Tibial nerve (tissue), 4 donors: ENCODE results near the gene FYB1. TPM values are rescaled to one million over a fixed set of nuclear protein-coding genes. Genes with fewer than 3 reads are reported as not detected.
"Not testable (repeated sequence)": the region's sequence is repeated elsewhere in the genome, so short reads cannot be mapped to it uniquely, and the experiment has no call there.

Source experiments
- DNase-seq, 2 donors: peaks; one replicate each; pipeline ENCODE4 v3.0.0-alpha.2; 2019; ENCODE audit warnings: low spot score in 2 of 2
- H3K27ac ChIP-seq, 4 donors: fragments of 200-600 bp; sonication (generic) in 3 of 4; one replicate each; pipeline ENCODE4 v1.5.1; 2017 to 2019; ENCODE audit warnings: mild to moderate bottlenecking in 1 of 4
- H3K27me3 ChIP-seq, 2 donors: fragments of 200-600 bp; sonication (generic) in 1 of 2; one replicate each; pipeline versions ENCODE4 v1.5.1 to v1.6.0; 2017 to 2019
- H3K36me3 ChIP-seq, 3 donors: fragments of 200-600 bp; sonication (generic); one replicate each; pipeline ENCODE4 v1.5.1; 2018 to 2019
- H3K4me1 ChIP-seq, 4 donors: fragments of 200-600 bp; sonication (generic) in 3 of 4; one replicate each; pipeline ENCODE4 v1.5.1; 2017 to 2019
- H3K4me3 ChIP-seq, 4 donors: fragments of 200-600 bp; sonication (generic) in 3 of 4; one replicate each; pipeline ENCODE4 v1.5.1; 2017 to 2019; ENCODE audit warnings: mild to moderate bottlenecking in 1 of 4, moderate library complexity in 1 of 4
- H3K9me3 ChIP-seq, 4 donors: fragments of 200-600 bp; sonication (generic) in 3 of 4; one replicate each; pipeline ENCODE4 v1.5.1; 2017 to 2019
- EP300 ChIP-seq, 2 donors: sonication (generic); formaldehyde crosslinking; IDR thresholded peaks; one replicate each; pipeline ENCODE4 v1.6.1; 2017; ENCODE audit warnings: antibody characterized with exemption in 2 of 2, mild to moderate bottlenecking in 1 of 2
- POLR2A ChIP-seq, 2 donors: fragments of 450-650 bp; IDR thresholded peaks; one replicate each; pipeline ENCODE4 v1.6.1; 2017; ENCODE audit warnings: antibody characterized with exemption in 2 of 2, mild to moderate bottlenecking in 2 of 2, moderate library complexity in 2 of 2
- WGBS, 2 donors: methylation state at CpG; one replicate each; pipeline ENCODE4 v1.1.5; 2018; 5-methylcytosine and 5-hydroxymethylcytosine counted together
- total RNA-seq, 4 donors: library from RNA; depleted of rRNA; stranded (reverse); fragments of >200 nt; gene quantifications; one replicate each; pipeline ENCODE4 v1.1.0, GENCODE V29; 2016
- TF ChIP-seq, protein P1 (sequence below), 5 experiments: fragments of 200-600 bp in 3 of 5; fragments of 450-650 bp in 2 of 5; sonication (generic) in 3 of 5; IDR thresholded peaks; one replicate each; pipeline ENCODE4 v1.5.1; 2016 to 2019; ENCODE audit warnings: antibody characterized with exemption in 5 of 5, mild to moderate bottlenecking in 3 of 5, moderate library complexity in 2 of 5

FYB1 gene
- total RNA-seq, 4 donors from 2014 or later = 6.7 to 25.1 (median 16.3) TPM

DNA sequence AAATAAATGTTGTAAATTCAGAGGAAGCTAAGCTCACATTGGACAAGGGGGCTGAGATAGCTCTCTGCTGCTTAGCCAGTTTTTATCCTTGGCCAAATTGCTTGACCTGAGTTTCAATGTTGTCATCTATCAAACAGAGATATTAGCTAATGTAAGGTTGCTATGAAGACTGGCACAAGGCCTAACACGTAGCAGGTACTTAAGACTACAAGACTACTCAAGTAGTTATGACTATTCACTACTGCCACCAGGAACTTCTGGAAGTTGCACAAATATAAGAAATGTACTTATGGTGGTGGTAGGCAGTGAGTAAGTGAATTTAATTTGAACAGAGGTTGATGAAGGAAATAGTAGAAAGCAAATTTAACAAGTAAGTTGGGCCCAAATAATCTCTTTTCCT lies 17.4 kb upstream of the FYB1 start:
- WGBS, 2 donors = 91% methylated on average over 1 of the region's 1 CpG
- TF ChIP-seq, protein P1, sequence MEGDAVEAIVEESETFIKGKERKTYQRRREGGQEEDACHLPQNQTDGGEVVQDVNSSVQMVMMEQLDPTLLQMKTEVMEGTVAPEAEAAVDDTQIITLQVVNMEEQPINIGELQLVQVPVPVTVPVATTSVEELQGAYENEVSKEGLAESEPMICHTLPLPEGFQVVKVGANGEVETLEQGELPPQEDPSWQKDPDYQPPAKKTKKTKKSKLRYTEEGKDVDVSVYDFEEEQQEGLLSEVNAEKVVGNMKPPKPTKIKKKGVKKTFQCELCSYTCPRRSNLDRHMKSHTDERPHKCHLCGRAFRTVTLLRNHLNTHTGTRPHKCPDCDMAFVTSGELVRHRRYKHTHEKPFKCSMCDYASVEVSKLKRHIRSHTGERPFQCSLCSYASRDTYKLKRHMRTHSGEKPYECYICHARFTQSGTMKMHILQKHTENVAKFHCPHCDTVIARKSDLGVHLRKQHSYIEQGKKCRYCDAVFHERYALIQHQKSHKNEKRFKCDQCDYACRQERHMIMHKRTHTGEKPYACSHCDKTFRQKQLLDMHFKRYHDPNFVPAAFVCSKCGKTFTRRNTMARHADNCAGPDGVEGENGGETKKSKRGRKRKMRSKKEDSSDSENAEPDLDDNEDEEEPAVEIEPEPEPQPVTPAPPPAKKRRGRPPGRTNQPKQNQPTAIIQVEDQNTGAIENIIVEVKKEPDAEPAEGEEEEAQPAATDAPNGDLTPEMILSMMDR (IDR thresholded peaks at IDR 0.05) = no peak
- TF ChIP-seq EP300 (IDR thresholded peaks at IDR 0.05) = no peak
- no peak for TF ChIP-seq POLR2A (IDR thresholded peaks at IDR 0.05)
- Histone ChIP-seq H3K9me3 (peaks cover 0 to 20% (median 0%) of the 10 kb centered on the region in 4 donors), H3K36me3 (no peaks in the 10 kb centered on the region), H3K4me3 (no peak overlapping the region), H3K27ac (no peak overlapping the region), H3K27me3 (no peaks in the 10 kb centered on the region), H3K4me1 (no peaks in the 10 kb centered on the region)
- no peak for DNase-seq

DNA sequence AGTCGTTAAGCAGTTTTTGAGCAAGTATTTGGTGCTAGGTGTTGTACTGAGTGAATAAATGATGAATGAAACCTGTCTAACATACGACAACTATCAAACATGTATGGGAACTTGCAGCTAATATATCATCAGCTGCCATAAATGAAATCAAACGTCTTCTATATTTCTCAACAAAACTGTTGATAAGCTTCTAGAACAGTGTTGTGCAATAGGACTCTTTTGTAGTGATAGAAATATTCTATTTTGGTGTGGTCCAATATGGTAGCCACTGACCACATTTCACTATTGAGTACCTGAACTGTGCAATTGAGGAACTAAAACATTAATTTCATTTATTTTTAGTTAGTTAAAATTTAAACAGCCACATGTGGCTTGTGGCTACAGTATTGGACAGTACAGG lies 16.3 kb upstream of the FYB1 start:
- Histone ChIP-seq H3K36me3 (no peaks in the 10 kb centered on the region), H3K4me3 (no peak overlapping the region), H3K27me3 (no peaks in the 10 kb centered on the region), H3K9me3 (peaks cover 0 to 10% (median 0%) of the 10 kb centered on the region in 4 donors), H3K4me1 (no peaks in the 10 kb centered on the region), H3K27ac (no peak overlapping the region)
- WGBS, 2 donors = 73 to 79% methylated on average over 3 of the region's 3 CpGs
- no peak for TF ChIP-seq EP300 (IDR thresholded peaks at IDR 0.05)
- TF ChIP-seq, protein P1 (IDR thresholded peaks at IDR 0.05) = no peak
- no peak for TF ChIP-seq POLR2A (IDR thresholded peaks at IDR 0.05)
- DNase-seq = no peak

DNA sequence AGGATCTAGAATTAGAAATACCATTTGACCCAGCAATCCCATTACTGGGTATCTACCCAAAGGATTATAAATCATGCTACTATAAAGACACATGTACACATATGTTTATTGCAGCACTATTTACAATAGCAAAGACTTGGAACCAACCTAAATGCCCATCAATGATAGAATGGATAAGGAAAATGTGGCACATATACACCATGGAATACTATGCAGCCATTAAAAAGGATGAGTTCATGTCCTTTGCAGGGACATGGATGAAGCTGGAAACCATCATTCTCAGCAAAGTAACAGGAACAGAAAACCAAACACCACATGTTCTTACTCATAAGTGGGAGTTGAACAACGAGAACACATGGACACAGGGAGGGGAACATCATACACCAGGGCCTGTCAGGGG lies 15.1 kb upstream of the FYB1 start:
- not testable (repeated sequence) for H3K27me3 ChIP-seq, H3K36me3 ChIP-seq, H3K27ac ChIP-seq, H3K4me3 ChIP-seq, H3K9me3 ChIP-seq, DNase-seq, H3K4me1 ChIP-seq
- 66 to 71% methylated on average over 1 of the region's 1 CpG for WGBS, 2 donors

DNA sequence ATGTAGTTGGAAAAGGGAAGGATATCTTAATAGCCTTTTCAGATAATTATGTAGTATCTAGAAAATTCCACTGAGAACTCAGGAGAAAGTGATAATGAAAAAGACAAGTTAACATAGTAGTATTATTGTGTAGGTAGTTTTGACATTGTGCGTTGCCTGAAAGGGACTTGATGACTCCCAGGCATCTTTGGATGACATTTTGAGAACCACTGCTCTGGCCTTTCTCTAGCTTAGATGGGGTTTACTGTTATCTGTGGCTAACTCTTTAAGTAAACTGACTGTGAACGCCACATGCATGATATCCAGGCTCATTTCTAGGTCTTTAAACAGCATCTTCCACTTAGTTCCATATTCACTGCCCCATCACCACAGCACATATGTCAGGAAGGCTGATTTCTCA lies 14.4 kb upstream of the FYB1 start:
- no peak for DNase-seq
- no peaks in the 10 kb centered on the region for H3K27me3 ChIP-seq
- H3K27ac ChIP-seq = no peak overlapping the region
- TF ChIP-seq POLR2A (IDR thresholded peaks at IDR 0.05) (no peak), EP300 (IDR thresholded peaks at IDR 0.05) (no peak)
- TF ChIP-seq, protein P1 (IDR thresholded peaks at IDR 0.05) = no peak
- WGBS, 2 donors = 83 to 86% methylated on average over 2 of the region's 2 CpGs
- no peaks in the 10 kb centered on the region for H3K4me1 ChIP-seq
- H3K9me3 ChIP-seq = no peaks in the 10 kb centered on the region
- H3K36me3 ChIP-seq = no peaks in the 10 kb centered on the region
- no peak overlapping the region for H3K4me3 ChIP-seq

DNA sequence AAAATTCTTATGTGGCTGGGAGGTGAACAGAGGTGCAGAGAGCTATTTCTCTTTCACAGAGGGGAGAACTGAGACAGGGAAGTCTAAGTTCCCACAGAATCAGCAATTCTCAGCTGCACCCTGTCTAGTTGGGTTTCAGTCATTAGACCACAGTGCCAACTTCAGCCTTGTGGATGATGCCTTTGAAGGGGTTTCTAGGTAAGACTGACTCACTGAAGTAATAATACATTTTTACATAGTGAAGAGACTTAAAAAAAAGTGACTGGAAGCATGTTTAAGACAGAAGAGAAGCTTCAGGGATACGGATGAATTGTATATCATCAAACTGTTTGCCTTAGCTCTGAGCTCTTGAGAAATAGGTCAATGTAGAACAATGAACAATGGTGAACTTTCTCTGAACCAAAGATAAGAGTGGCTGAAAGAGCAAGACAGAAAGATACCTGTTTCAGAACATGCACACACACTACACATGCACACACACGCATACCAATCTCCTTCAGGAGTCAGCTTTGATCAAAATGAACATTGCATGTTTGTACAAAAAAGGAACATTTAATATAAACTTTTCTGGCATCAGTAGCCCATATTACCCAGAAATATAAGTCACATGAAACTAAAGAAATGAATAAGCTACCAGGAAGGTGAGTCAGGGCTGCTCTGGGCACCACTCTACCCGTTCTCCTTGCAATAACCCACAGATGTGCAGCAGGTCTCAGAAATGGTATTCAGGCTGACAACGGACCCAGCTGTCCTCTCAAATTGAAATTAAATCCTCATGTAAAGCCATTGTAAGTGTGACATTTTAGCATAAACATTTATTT lies 12.6 kb upstream of the FYB1 start:
- Histone ChIP-seq H3K36me3 (no peaks in the 10 kb centered on the region), H3K4me3 (no peak overlapping the region), H3K27ac (no peak overlapping the region), H3K4me1 (no peaks in the 10 kb centered on the region), H3K27me3 (no peaks in the 10 kb centered on the region), H3K9me3 (no peaks in the 10 kb centered on the region)
- no peak for TF ChIP-seq EP300 (IDR thresholded peaks at IDR 0.05)
- no peak for TF ChIP-seq POLR2A (IDR thresholded peaks at IDR 0.05)
- no peak for DNase-seq
- WGBS, 2 donors = 68 to 71% methylated on average over 4 of the region's 4 CpGs

DNA sequence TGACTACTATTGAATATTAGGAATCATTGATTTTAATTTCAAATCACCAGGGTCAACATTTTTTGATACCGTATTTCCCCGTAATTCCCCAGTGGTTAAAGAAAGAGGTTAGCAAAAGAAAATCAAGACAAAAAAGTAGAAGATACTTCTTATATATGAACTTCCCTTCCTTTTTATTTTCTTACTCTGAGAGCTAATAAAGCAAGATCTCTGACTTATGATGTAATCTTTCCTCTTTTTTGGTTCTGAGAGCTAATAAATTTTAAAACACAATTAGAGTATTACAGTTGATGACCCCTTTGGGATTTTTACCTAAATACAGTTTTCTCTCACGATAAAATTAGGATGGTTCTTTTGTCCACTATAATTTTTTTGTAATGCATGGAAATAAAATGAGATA lies 9.2 kb upstream of the FYB1 start:
- TF ChIP-seq EP300 (IDR thresholded peaks at IDR 0.05) = no peak
- no peaks in the 10 kb centered on the region for H3K27me3 ChIP-seq
- WGBS, 2 donors = 50 to 61% methylated on average over 3 of the region's 3 CpGs

More for the DNA sequence above, 9.2 kb upstream of the FYB1 start:
- Histone ChIP-seq H3K27ac (no peak overlapping the region), H3K4me3 (no peak overlapping the region), H3K9me3 (no peaks in the 10 kb centered on the region), H3K4me1 (no peaks in the 10 kb centered on the region), H3K36me3 (no peaks in the 10 kb centered on the region)
- no peak for DNase-seq
